ENCODE results near the gene PLA2G4A.

GRCh38 chr1:186842547-186842946 is 13.8 kb downstream of the PLA2G4A start:
- no peak for TF ChIP-seq POLR2A (IDR thresholded peaks at IDR 0.05)
- TF ChIP-seq CTCF (IDR thresholded peaks at IDR 0.05) = no peak
